Hepatocyte (in vitro differentiated cells): ENCODE measurements around the gene RNF212B.

Experiments
- EZH2 ChIP-seq: fragments of 200-600 bp; sonication (generic); IDR thresholded peaks from 2 replicates; pipeline ENCODE4 v1.6.1; 2016; ENCODE audit warnings: antibody characterized with exemption, mild to moderate bottlenecking, borderline replicate concordance
- EZH2phosphoT487 ChIP-seq: fragments of 200-600 bp; sonication (generic); IDR thresholded peaks from one replicate; pipeline ENCODE4 v1.6.1; 2018; ENCODE audit warnings: antibody characterized with exemption, mild to moderate bottlenecking, low read depth, moderate library complexity; ENCODE audit not compliant: unreplicated experiment, severe bottlenecking
- TF ChIP-seq, protein P1 (sequence below): fragments of 200-600 bp; sonication (generic); IDR thresholded peaks from 2 replicates; pipeline ENCODE4 v1.5.1; 2016; ENCODE audit warnings: antibody characterized with exemption, mild to moderate bottlenecking; ENCODE audit not compliant: poor library complexity

DNA sequence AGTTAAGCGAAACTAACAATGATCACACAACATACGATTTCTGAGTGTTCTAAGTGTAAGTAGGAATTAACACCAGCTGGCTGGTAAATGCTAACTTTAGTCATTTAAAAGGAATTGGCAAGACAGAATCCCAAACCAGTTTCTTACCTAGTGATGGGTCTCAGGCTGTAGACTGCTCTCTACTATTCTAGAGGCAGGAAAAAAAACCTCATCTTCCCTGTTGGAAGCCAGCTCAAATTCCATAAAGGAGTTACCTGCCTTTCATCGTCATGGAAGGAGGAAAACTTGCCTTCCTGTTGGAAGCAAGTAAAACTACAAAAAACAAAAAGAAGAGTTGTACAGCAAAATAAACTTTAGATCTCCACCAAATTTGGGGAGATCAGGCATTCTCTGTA lies 30.6 kb upstream of the RNF212B start:
- TF ChIP-seq, protein P1, sequence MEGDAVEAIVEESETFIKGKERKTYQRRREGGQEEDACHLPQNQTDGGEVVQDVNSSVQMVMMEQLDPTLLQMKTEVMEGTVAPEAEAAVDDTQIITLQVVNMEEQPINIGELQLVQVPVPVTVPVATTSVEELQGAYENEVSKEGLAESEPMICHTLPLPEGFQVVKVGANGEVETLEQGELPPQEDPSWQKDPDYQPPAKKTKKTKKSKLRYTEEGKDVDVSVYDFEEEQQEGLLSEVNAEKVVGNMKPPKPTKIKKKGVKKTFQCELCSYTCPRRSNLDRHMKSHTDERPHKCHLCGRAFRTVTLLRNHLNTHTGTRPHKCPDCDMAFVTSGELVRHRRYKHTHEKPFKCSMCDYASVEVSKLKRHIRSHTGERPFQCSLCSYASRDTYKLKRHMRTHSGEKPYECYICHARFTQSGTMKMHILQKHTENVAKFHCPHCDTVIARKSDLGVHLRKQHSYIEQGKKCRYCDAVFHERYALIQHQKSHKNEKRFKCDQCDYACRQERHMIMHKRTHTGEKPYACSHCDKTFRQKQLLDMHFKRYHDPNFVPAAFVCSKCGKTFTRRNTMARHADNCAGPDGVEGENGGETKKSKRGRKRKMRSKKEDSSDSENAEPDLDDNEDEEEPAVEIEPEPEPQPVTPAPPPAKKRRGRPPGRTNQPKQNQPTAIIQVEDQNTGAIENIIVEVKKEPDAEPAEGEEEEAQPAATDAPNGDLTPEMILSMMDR: no peak
- TF ChIP-seq EZH2 (no peak), EZH2phosphoT487 (no peak)
